ENCODE results near the gene TOPBP1. TPM values are rescaled to one million over a fixed set of nuclear protein-coding genes. Genes with fewer than 3 reads are reported as not detected.
"Not testable (repeated sequence)": the region's sequence is repeated elsewhere in the genome, so short reads cannot be mapped to it uniquely, and the experiment has no call there.

Gene TOPBP1
- total RNA-seq, 1 experiment from 2014 or later: 56.8 TPM

DNA sequence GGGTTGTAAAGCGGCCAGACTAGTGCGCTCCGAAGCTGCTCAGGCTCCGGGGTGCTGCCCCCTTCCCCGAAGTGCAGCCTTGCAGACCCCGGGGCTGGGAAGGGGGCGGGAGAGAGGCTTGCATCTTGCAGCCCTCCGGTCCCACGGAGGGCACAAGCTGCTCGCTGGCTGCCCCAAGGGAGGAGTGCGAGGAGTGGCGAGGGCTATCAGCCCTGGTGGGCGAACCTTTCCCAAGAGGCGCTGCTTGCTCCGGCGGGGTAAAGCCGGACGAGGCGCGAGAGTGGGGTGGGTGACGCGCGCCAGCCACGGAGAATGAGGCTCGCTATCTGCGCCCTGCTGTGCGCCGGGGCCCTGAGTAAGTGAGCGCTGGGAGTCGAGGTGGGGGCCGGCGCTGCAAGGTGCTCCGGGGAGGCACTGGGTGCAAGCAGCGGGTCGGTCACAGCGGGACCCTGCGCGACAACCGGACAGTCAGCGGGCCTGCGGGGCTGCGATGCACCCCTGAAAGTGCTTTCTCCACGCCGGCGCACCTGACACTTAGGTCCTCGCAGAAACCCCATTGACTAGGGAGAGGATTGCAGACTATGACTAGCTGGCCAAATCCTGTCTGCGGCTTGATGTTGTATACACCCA lies 12.7 kb upstream of the TOPBP1 start:
- DNase-seq (ENCODE audit: low read depth): no peak

DNA sequence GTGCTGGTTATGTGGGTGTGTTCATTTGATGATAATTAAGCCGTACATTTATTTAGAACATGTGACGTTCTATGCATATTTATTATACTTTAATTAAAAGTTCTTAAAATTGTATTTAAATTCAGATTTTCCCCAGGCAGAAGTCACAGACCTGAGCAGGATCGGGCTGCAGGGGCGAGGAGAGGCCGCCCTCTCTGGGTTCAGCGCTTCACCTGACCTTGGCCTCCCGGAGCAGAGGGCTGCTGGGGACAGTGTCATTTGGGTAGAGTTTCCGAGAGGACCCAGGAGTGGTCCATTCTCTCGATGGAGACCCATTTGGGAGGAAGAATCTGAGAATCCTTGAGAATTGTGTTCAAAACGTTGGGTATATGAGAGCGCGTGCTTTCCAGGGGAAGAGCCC lies 12.0 kb upstream of the TOPBP1 start:
- no peak for DNase-seq (ENCODE audit: low read depth)

DNA sequence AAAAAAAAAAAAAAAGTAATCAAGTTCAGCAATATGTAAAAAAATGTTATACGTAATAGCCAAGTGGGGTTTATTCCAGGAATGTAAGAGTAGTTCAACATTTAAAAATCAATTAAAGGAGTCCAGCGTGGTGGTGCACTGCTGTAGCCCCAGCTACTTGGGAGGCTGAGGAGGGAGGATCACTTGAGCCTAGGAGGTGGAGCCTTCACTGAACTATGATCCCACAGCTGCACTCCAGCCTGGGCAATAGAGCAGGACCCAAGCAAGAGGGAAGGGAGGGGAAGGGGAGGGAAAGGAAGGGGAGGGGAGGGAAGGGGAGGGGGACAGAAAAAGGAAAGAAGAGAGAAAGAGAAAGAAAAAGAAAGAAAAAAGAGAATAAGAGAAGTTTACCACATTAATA lies 10.7 kb upstream of the TOPBP1 start:
- DNase-seq (ENCODE audit: low read depth): no peak

DNA sequence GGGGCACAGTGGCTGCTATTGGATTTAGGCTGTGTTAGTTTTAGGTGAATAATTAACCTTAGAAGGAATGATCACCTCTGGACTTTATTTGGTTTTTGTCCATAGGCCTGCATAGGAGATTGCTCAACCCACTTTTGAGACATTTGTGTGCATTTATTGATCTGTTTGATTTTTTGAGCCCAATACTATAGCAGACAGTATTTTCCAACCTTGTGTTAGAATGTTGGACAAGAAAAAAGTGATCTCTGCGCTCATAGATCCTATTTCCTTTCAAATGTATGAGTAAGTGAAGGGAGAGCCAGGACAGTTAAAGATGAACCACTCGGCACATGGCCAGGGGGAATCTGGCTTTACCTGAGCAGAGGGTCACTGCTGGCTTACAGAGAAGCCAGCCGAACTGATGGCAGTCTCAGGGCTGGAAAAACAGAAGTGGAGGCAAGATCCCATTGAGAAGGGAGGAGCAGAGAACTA lies 8.8 kb upstream of the TOPBP1 start:
- no peak for DNase-seq (ENCODE audit: low read depth)

DNA sequence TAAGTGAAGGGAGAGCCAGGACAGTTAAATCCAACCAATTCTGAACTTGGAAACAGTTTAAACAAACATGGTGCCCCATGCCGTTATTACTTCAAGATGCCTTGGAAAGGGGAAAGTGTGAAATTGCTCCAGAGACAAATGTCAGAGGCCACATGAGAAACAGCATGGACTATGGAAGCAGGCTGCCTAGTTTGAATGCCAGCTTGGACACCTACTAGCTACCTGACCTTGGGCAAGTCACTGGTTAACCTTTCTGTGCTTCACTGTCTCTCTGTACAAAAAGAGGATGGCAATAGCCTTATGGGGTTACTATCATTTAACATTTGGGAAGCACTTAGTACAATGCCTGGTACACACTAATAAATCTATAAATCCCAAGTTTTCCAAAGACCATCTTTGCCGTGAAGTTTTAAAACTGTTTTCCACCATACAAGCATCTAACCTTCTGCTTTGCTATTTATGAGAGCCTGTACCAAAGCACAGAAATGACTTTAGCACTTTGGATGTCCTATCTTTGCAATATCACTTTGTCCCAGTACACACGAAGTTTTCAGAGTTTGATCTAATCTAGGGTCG lies 8.3 kb upstream of the TOPBP1 start:
- no peak for DNase-seq (ENCODE audit: low read depth)

DNA sequence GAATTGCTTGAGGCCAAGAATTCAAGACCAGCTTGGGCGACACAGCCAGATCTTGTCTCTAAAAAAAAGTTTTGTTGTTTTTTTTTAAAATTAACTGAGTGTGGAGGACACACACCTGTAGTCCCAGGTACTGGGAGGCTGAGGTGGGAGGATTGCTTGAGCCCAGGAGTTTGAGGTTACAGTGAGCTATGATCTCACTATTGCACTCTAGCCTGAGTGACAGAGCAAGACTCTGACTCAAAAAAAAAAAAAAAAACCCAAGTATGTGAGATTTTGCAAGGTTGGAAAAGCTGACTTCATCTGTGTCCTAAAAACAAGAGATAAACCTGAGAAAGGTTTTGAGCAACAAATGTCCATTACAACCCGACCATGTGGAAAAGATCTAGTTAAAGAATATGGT lies 5.4 kb upstream of the TOPBP1 start:
- DNase-seq (ENCODE audit: low read depth): no peak

GRCh38 chr3:133665188-133665587 lies 3.4 kb upstream of the TOPBP1 start:
- not testable (repeated sequence) for DNase-seq (ENCODE audit: low read depth)

DNA sequence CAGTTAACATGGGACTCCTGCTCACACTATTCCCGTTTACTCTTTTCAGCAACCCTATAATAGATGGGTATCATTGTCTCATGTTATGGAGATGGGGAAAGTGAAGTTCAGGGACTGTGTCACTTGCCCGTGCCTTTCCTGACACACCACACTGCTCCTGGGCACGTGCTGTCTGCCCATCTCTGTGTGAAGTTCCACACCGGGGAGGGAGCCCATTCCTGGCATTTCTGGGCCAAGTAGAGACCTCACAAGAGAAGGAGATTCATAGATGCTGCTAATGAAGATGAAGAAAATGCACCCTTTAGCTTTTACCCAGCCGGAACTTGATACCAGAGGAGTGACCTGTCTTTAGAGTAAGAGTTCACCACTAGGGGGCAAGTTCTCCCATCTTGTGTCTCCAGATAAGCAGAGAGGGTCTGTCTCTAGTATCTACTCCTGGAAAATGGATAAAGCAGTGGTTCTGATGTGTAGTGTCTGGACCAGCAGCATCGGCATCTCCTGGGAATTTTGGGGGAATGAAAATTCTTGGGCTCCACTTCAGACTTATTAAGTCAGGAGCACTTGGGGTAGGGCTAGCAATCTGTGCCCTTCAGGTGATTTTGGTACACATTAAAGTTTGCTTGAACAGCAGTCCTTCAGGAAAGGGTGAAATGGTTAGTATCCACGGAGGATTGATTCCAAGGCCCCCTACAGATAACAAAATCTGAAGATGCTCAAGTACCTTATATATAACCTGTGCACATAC lies 2.0 kb upstream of the TOPBP1 start:
- peak; percentile 74 for DNase-seq (ENCODE audit: low read depth)

- DNase-seq (ENCODE audit: low read depth): peak; percentile 75
Observed at GRCh38 chr3:133662278-133662651, 524 bp upstream of the TOPBP1 start.

GRCh38 chr3:133659806-133660205 lies 1.9 kb downstream of the TOPBP1 start:
- DNase-seq (ENCODE audit: low read depth): no peak

DNA sequence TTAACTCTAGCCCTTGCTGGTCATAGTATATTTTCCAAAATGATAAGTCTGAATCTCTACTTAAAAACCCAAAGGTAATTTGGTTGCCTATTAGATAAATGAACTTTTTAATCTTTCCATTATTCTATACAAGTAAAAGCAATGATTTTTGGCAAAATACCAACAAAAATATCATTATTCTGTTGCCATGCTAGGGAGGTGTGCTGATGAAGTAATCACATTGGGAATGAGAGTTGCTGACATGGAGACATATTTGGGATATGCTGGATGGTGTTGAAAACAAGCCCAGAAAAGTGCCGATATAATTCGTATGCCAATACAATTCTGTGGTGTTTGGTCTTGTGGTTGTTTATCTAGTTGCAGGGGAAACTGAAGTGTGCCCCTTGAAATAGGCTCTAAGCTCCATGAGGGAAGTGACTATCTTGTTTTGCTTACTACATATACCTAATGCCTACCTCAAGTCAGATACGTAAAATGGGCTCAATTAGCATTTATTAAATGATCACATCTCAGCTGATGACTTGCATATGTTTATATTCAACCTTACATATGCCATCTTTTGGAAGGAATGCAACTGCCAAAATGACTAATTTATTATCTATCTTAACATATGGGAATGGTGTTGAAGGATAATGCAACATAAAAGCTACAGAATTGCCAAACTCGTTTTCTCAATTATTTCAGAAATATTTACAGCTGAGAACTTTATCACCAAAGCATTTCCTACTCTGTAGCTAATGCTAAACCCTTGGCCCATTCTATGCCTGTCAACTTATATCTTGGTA lies 5.8 kb downstream of the TOPBP1 start:
- DNase-seq (ENCODE audit: low read depth): no peak

GRCh38 chr3:133649486-133650068 lies 12.2 kb downstream of the TOPBP1 start:
- no peak for DNase-seq (ENCODE audit: low read depth)

GRCh38 chr3:133644768-133645167 lies 17.0 kb downstream of the TOPBP1 start:
- DNase-seq (ENCODE audit: low read depth): peak; percentile 89

DNA sequence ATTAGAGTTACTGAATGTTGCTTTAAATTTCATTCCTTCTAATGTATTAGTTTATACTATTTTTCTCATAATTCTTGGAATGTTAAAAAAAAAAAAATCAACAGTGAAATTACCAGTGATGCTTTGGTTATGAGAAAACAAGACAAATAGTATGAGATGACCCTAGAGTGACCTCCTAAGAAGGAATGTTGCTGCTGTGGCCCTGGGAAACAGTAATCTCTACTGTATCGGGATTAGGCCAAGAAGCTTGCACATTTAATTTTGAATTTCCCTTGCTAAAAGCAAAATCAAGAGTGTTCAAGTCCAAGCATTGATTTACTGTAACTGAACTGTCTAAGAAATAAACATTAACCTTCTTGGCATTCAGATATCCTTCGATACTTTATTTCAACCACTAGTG lies 18.1 kb downstream of the TOPBP1 start:
- DNase-seq (ENCODE audit: low read depth): no peak

DNA sequence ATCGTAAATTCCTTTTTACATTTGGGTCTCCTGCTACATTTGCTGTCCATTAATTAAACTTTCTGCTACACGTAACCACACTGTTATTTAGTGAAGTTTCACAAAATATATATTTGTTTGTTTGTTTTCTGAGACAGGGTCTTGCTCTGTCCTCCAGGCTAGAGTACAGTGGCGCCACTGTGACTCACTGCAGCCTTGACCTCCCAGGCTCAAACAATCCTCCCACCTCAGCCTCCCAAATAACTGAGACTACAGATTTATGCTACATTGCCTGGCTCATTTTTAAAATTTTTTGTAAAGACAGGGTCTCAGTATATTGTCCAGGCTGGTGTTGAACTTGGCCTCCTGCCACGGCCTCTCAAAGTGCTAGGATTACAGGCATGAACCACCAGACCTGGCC lies 20.5 kb downstream of the TOPBP1 start:
- DNase-seq (ENCODE audit: low read depth): no peak

- DNase-seq (ENCODE audit: low read depth): no peak
Observed at GRCh38 chr3:133633439-133633838, 28.3 kb downstream of the TOPBP1 start.

DNA sequence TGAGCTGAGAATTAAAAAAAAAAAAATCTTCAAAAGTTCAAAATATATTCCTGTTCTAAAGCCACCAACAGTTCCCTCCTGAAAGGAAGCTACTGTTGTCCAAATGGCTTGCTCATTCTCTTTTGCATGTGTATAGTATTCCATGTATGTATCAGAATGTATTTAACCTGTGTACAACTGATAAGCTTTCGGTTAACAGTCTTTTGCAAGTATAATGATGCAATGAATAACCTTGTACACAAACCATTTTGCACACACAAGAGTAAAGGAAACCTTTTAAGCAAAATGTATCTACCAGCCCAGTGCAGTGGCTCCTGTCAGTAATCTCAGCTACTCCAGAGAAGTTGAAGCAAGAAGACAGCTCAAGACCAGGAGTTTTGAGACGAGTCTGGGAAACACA lies 32.6 kb downstream of the TOPBP1 start:
- no peak for DNase-seq (ENCODE audit: low read depth)

GRCh38 chr3:133627789-133628188 lies 34.0 kb downstream of the TOPBP1 start:
- DNase-seq (ENCODE audit: low read depth): no peak

GRCh38 chr3:133620066-133620784 lies 41.5 kb downstream of the TOPBP1 start:
- no peak for DNase-seq (ENCODE audit: low read depth)

- DNase-seq (ENCODE audit: low read depth): no peak
Observed at GRCh38 chr3:133611534-133611933, 50.2 kb downstream of the TOPBP1 start.

DNA sequence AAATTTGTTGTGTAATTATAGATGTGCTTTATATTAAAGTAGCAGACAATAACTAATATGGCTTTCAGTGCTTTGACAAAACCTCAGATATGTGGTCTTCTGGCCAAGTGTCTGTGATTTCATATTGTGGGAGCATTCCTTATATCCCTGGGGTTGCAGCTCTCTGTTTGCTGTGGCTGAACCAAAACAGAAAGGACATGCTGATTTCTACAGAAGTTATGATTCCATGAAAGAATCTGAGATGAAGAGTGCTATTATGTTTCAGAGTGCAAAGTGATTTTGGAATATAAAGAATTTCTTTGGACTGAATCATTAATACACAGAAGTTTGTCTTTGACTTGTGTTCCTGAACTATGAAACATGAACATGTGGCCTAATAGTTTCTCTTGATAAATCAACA lies 51.7 kb downstream of the TOPBP1 start:
- no peak for DNase-seq (ENCODE audit: low read depth)
